ENCODE measurements around the gene PBX3. TPM values are rescaled to one million over a fixed set of nuclear protein-coding genes. Genes with fewer than 3 reads are reported as not detected.
A peak's percentile ranks its signal among the peaks of the same experiment; 100 is the strongest.

The PBX3 gene
- total and polyA plus RNA-seq, 2 of the 13 experiments (the other 11 are each of a cell fraction or from before 2014, with no cell fraction given), result 6.0 to 11.2 TPM

DNA sequence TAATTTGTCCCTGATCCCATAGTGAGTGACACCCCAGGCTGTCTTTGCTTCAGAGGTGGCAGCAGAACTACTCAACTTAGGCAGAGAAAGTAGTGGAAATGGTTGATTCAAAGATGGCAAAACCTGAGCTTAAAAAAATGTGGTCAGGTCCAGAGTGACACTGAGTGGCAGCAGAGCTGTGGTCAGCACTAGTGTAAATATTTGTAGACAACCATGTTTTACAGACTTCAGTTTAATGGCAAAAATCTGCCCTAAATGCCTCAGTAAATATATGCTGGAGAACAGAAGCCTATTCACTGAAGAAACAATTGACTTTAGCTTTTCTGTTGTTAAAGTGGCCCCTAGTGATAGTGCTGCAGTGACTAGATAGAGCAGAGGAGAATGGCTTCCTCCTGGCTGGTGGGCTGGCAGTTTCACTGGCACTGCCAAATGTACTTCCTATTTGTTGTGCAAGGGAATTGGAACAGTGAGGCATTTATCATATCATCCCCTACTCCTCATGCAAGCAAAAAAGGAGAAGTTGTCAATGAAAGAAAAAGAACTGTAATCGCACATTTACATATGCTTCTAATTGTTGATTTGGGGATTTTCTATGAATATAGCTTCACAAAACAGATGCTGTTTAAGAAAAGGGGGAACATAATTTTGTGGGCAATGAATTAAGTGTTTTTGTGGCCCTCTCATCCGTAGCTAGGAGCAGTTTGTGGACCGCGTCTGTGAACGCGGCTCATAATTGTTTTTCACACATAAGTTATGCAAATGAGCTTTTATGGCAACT lies 12.0 kb downstream of the PBX3 start (continued):
- TF ChIP-seq ZFYVE20 (CRISPR knock-in tag; IDR thresholded peaks at IDR 0.05; ENCODE audit: borderline replicate concordance, low read depth) (no peak), CREB1 (IDR thresholded peaks at IDR 0.05) (no peak), CREB1 (CRISPR knock-in tag; IDR thresholded peaks at IDR 0.05) (peak; percentile 41), ZC3H13 (CRISPR knock-in tag; IDR thresholded peaks at IDR 0.05) (no peak), CBX1 (IDR thresholded peaks at IDR 0.05; ENCODE audit: low read depth) (no peak), EED (CRISPR knock-in tag; IDR thresholded peaks at IDR 0.05) (no peak), ZNF33A (CRISPR knock-in tag; IDR thresholded peaks at IDR 0.05; ENCODE audit: borderline replicate concordance) (no peak), ZNF331 (CRISPR knock-in tag; IDR thresholded peaks at IDR 0.05) (peak; percentile 61; the same call in 1 of the 2 replicates), U2AF1 (optimal IDR thresholded peaks at IDR 0.05; ENCODE audit: low read depth, low read length) (no peak), ZNF569 (CRISPR knock-in tag; IDR thresholded peaks at IDR 0.05; ENCODE audit: borderline replicate concordance) (no peak), ZNF746 (CRISPR knock-in tag; IDR thresholded peaks at IDR 0.05) (no peak), CENPX (CRISPR knock-in tag; IDR thresholded peaks at IDR 0.05) (no peak), PCBP1 (IDR thresholded peaks at IDR 0.05; ENCODE audit: borderline replicate concordance, low read depth, low read length) (no peak), RBM39 (IDR thresholded peaks at IDR 0.05; ENCODE audit: low read depth, low read length, poor library complexity, severe bottlenecking) (no peak), RFX5 (IDR thresholded peaks at IDR 0.05; ENCODE audit: low read depth, low read length) (no peak), ZNF20 (CRISPR knock-in tag; IDR thresholded peaks at IDR 0.05) (no peak), ZNF550 (CRISPR knock-in tag; IDR thresholded peaks at IDR 0.05; ENCODE audit: borderline replicate concordance) (no peak), HOXA3 (CRISPR knock-in tag; IDR thresholded peaks at IDR 0.05) (0 out of 2 replicates have a peak, but pooled peaks have one; percentile 31)
- TF ChIP-seq, protein P1, sequence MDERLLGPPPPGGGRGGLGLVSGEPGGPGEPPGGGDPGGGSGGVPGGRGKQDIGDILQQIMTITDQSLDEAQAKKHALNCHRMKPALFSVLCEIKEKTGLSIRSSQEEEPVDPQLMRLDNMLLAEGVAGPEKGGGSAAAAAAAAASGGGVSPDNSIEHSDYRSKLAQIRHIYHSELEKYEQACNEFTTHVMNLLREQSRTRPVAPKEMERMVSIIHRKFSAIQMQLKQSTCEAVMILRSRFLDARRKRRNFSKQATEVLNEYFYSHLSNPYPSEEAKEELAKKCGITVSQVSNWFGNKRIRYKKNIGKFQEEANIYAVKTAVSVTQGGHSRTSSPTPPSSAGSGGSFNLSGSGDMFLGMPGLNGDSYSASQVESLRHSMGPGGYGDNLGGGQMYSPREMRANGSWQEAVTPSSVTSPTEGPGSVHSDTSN (CRISPR knock-in tag; IDR thresholded peaks at IDR 0.05), result peak; percentile 61; the same call in 1 of the 2 replicates
- TF ChIP-seq, protein P2, sequence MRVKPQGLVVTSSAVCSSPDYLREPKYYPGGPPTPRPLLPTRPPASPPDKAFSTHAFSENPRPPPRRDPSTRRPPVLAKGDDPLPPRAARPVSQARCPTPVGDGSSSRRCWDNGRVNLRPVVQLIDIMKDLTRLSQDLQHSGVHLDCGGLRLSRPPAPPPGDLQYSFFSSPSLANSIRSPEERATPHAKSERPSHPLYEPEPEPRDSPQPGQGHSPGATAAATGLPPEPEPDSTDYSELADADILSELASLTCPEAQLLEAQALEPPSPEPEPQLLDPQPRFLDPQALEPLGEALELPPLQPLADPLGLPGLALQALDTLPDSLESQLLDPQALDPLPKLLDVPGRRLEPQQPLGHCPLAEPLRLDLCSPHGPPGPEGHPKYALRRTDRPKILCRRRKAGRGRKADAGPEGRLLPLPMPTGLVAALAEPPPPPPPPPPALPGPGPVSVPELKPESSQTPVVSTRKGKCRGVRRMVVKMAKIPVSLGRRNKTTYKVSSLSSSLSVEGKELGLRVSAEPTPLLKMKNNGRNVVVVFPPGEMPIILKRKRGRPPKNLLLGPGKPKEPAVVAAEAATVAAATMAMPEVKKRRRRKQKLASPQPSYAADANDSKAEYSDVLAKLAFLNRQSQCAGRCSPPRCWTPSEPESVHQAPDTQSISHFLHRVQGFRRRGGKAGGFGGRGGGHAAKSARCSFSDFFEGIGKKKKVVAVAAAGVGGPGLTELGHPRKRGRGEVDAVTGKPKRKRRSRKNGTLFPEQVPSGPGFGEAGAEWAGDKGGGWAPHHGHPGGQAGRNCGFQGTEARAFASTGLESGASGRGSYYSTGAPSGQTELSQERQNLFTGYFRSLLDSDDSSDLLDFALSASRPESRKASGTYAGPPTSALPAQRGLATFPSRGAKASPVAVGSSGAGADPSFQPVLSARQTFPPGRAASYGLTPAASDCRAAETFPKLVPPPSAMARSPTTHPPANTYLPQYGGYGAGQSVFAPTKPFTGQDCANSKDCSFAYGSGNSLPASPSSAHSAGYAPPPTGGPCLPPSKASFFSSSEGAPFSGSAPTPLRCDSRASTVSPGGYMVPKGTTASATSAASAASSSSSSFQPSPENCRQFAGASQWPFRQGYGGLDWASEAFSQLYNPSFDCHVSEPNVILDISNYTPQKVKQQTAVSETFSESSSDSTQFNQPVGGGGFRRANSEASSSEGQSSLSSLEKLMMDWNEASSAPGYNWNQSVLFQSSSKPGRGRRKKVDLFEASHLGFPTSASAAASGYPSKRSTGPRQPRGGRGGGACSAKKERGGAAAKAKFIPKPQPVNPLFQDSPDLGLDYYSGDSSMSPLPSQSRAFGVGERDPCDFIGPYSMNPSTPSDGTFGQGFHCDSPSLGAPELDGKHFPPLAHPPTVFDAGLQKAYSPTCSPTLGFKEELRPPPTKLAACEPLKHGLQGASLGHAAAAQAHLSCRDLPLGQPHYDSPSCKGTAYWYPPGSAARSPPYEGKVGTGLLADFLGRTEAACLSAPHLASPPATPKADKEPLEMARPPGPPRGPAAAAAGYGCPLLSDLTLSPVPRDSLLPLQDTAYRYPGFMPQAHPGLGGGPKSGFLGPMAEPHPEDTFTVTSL (CRISPR knock-in tag; IDR thresholded peaks at IDR 0.05; ENCODE audit: borderline replicate concordance), result peak; percentile 86; the same call in 1 of the 2 replicates
- TF ChIP-seq, protein P3, sequence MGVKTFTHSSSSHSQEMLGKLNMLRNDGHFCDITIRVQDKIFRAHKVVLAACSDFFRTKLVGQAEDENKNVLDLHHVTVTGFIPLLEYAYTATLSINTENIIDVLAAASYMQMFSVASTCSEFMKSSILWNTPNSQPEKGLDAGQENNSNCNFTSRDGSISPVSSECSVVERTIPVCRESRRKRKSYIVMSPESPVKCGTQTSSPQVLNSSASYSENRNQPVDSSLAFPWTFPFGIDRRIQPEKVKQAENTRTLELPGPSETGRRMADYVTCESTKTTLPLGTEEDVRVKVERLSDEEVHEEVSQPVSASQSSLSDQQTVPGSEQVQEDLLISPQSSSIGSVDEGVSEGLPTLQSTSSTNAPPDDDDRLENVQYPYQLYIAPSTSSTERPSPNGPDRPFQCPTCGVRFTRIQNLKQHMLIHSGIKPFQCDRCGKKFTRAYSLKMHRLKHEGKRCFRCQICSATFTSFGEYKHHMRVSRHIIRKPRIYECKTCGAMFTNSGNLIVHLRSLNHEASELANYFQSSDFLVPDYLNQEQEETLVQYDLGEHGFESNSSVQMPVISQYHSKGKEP (CRISPR knock-in tag; IDR thresholded peaks at IDR 0.05), result no peak

Data from HepG2 (cell line).